HEK293 (cell line): ENCODE measurements around the gene GLRX5.

Experiments
- CTCF ChIA-PET: fragments of 350-600 bp; formaldehyde crosslinking; extraction: SDS; loops from one replicate; lab custom pipeline; 2021; ENCODE audit warnings: antibody characterized with exemption; lab: Yijun Ruan, JAX
- POLR2A ChIA-PET: fragments of 300-600 bp; formaldehyde crosslinking; extraction: SDS; loops from one replicate; lab custom pipeline; 2020; ENCODE audit warnings: antibody characterized with exemption, inconsistent platforms; lab: Yijun Ruan, JAX
- H3K27ac ChIP-seq: fragments of 200-500 bp; sonication (Bioruptor generic); 2 replicates; pipeline ENCODE4 v1.5.1; 2014; ENCODE audit warnings: low read depth, low read length, control low read depth, inconsistent platforms; ENCODE audit errors: extremely low read depth
- H3K36me3 ChIP-seq, 2 experiments: fragments of 200-500 bp in 1 of 2; sonication (Bioruptor generic) in 1 of 2; 1 replicate in 1 of 2; 2 replicates in 1 of 2; pipeline ENCODE4 v1.5.1; 2014 to 2017; ENCODE audit warnings: inconsistent platforms in 2 of 2, low read length in 2 of 2; ENCODE audit not compliant: control insufficient read depth in 2 of 2, insufficient read depth in 1 of 2
- H3K4me1 ChIP-seq: fragments of 200-500 bp; sonication (Bioruptor generic); 2 replicates; pipeline ENCODE4 v1.5.1; 2014; ENCODE audit warnings: mild to moderate bottlenecking, low read length, inconsistent platforms; ENCODE audit not compliant: control insufficient read depth, insufficient read depth
- H3K4me3 ChIP-seq: 2 replicates; pipeline ENCODE4 v1.5.1; 2011; ENCODE audit warnings: low read depth, mild to moderate bottlenecking, control low read depth, low read length, moderate library complexity
- H3K9me3 ChIP-seq: fragments of 200-500 bp; sonication (Bioruptor generic); 2 replicates; pipeline ENCODE4 v1.5.1; 2014; ENCODE audit warnings: low read depth, low read length, inconsistent platforms; ENCODE audit not compliant: control insufficient read depth, insufficient read depth
- ATF2 ChIP-seq: fragments of 450-650 bp; formaldehyde crosslinking; IDR thresholded peaks from 2 replicates; pipeline ENCODE4 v1.5.1; 2016; ENCODE audit warnings: missing biosample characterization, missing genetic modification characterization, low read depth
- GLIS2 ChIP-seq: fragments of 450-650 bp; formaldehyde crosslinking; IDR thresholded peaks from 2 replicates; pipeline ENCODE4 v1.5.1; 2016; ENCODE audit warnings: missing biosample characterization, missing genetic modification characterization
- HOXC10 ChIP-seq: sonication (generic); formaldehyde crosslinking; IDR thresholded peaks from 2 replicates; pipeline ENCODE4 v1.8.1; 2023; ENCODE audit warnings: mild to moderate bottlenecking, missing genetic modification reagents
- KLF16 ChIP-seq: fragments of 450-650 bp; formaldehyde crosslinking; IDR thresholded peaks from 2 replicates; pipeline ENCODE4 v1.5.1; 2017; ENCODE audit warnings: missing biosample characterization, missing genetic modification characterization
- ZNF114 ChIP-seq: fragments of 450-650 bp; formaldehyde crosslinking; IDR thresholded peaks from 2 replicates; pipeline ENCODE4 v1.5.0; 2017; ENCODE audit warnings: missing biosample characterization, missing genetic modification characterization
- ZNF174 ChIP-seq: fragments of 450-650 bp; formaldehyde crosslinking; IDR thresholded peaks from 2 replicates; pipeline ENCODE4 v1.5.0; 2017; ENCODE audit warnings: missing biosample characterization, mild to moderate bottlenecking, missing genetic modification characterization
- ZNF221 ChIP-seq: fragments of 450-650 bp; formaldehyde crosslinking; IDR thresholded peaks from 2 replicates; pipeline ENCODE4 v1.5.1; 2017; ENCODE audit warnings: missing biosample characterization, missing genetic modification characterization, borderline replicate concordance
- ZNF280C ChIP-seq: fragments of 450-650 bp; formaldehyde crosslinking; IDR thresholded peaks from 2 replicates; pipeline ENCODE4 v1.5.1; 2016; ENCODE audit warnings: missing biosample characterization, missing genetic modification characterization
- ZNF335 ChIP-seq: fragments of 450-650 bp; formaldehyde crosslinking; conservative IDR thresholded peaks from 2 replicates; pipeline ENCODE4 v1.5.1; 2016; ENCODE audit warnings: missing biosample characterization, missing genetic modification characterization
- ZNF366 ChIP-seq: fragments of 450-650 bp; formaldehyde crosslinking; conservative IDR thresholded peaks from 2 replicates; pipeline ENCODE4 v1.5.1; 2016; ENCODE audit warnings: missing biosample characterization, missing genetic modification characterization
- ZNF423 ChIP-seq: fragments of 450-650 bp; formaldehyde crosslinking; IDR thresholded peaks from 2 replicates; pipeline ENCODE4 v1.5.1; 2016; ENCODE audit warnings: missing biosample characterization, missing genetic modification characterization
- ZNF449 ChIP-seq: fragments of 450-650 bp; formaldehyde crosslinking; IDR thresholded peaks from 2 replicates; pipeline ENCODE4 v1.5.1; 2017; ENCODE audit warnings: missing biosample characterization, mild to moderate bottlenecking, missing genetic modification characterization, moderate library complexity
- ZNF513 ChIP-seq: fragments of 450-650 bp; IDR thresholded peaks from 2 replicates; pipeline ENCODE4 v1.5.1; 2018; ENCODE audit warnings: missing biosample characterization, missing genetic modification characterization
- ZNF530 ChIP-seq: fragments of 450-650 bp; formaldehyde crosslinking; IDR thresholded peaks from 2 replicates; pipeline ENCODE4 v1.5.1; 2016; ENCODE audit warnings: low read depth, missing biosample characterization, missing genetic modification characterization
- ZNF560 ChIP-seq: fragments of 450-650 bp; formaldehyde crosslinking; IDR thresholded peaks from 2 replicates; pipeline ENCODE4 v1.5.1; 2017; ENCODE audit warnings: missing biosample characterization, missing genetic modification characterization, borderline replicate concordance
- ZNF645 ChIP-seq: fragments of 450-650 bp; formaldehyde crosslinking; IDR thresholded peaks from 2 replicates; pipeline ENCODE4; 2016; ENCODE audit warnings: missing biosample characterization, missing genetic modification characterization
- ZNF660 ChIP-seq: fragments of 450-650 bp; IDR thresholded peaks from 2 replicates; pipeline ENCODE4 v1.5.1; 2018; ENCODE audit warnings: missing biosample characterization, mild to moderate bottlenecking, missing genetic modification characterization
- ZNF701 ChIP-seq: fragments of 450-650 bp; formaldehyde crosslinking; IDR thresholded peaks from 2 replicates; pipeline ENCODE4 v1.5.1; 2016; ENCODE audit warnings: missing biosample characterization, missing genetic modification characterization
- ZNF747 ChIP-seq: fragments of 450-650 bp; formaldehyde crosslinking; IDR thresholded peaks from 2 replicates; pipeline ENCODE4 v1.5.1; 2016; ENCODE audit warnings: missing biosample characterization, missing genetic modification characterization
- ZNF785 ChIP-seq: fragments of 450-650 bp; formaldehyde crosslinking; IDR thresholded peaks from 2 replicates; pipeline ENCODE4 v1.5.1; 2016; ENCODE audit warnings: missing biosample characterization, missing genetic modification characterization

GLRX5 gene

GRCh38 chr14:95547626-95548327 lies 12.9 kb downstream of the GLRX5 start (continued):
- TF ChIP-seq ZNF280C (tag by site-specific recombination), result no peak

GRCh38 chr14:95548328-95548929 lies 13.6 kb downstream of the GLRX5 start:
- H3K9me3 ChIP-seq, result no peaks in the 10 kb centered on the region
- H3K27ac ChIP-seq, result no peak overlapping the region
- POLR2A ChIA-PET, result interaction anchor here (1.0 kb wide), 1 partner anchor 14 kb away, joined by 3 read pairs; the partner anchor contains the start of gene GLRX5
- H3K4me3 ChIP-seq, result no peak overlapping the region
- CTCF ChIA-PET, result interaction anchor here (0.7 to 2.2 kb wide), 3 partner anchors 11 to 267 kb away, joined by 3 to 7 read pairs (median 6); no protein-coding TSS in a partner anchor
- TF ChIP-seq ZNF423 (tag by site-specific recombination), result no peak
- no peak for TF ChIP-seq ZNF747 (tag by site-specific recombination)
- TF ChIP-seq ZNF280C (tag by site-specific recombination), result no peak
- TF ChIP-seq ZNF560 (tag by site-specific recombination), result no peak
- no peak for TF ChIP-seq ZNF114 (tag by site-specific recombination)
- TF ChIP-seq ZNF174 (tag by site-specific recombination), result no peak
- no peak for TF ChIP-seq GLIS2 (tag by site-specific recombination)
- TF ChIP-seq ZNF785 (tag by site-specific recombination), result no peak
- no peak for TF ChIP-seq ZNF530 (tag by site-specific recombination)
- TF ChIP-seq KLF16 (tag by site-specific recombination), result no peak
- TF ChIP-seq ZNF645 (tag by site-specific recombination), result no peak
- no peak for TF ChIP-seq ZNF366 (tag by site-specific recombination)
- no peak for TF ChIP-seq ZNF449 (tag by site-specific recombination)
- no peak for TF ChIP-seq ZNF660
- no peak for TF ChIP-seq ATF2 (tag by site-specific recombination)
- TF ChIP-seq ZNF335, result no peak
- no peak for TF ChIP-seq ZNF513 (tag by site-specific recombination)
- no peak for TF ChIP-seq ZNF701 (tag by site-specific recombination)
- TF ChIP-seq HOXC10 (CRISPR knock-in tag), result no peak
- no peak for TF ChIP-seq ZNF221 (tag by site-specific recombination)
- peaks cover 0 to 10% of the 10 kb centered on the region in 2 experiments; a peak in 1 of 3 replicates for H3K36me3 ChIP-seq
- H3K4me1 ChIP-seq, result peaks cover 4% of the 10 kb centered on the region; the same call in 1 of the 2 replicates
